Endodermal cell (in vitro differentiated cells): ENCODE results near the gene ROBO1. TPM values are rescaled to one million over a fixed set of nuclear protein-coding genes. Genes with fewer than 3 reads are reported as not detected.
A peak's percentile ranks its signal among the peaks of the same experiment; 100 is the strongest.

ENCODE experiments used
- DNase-seq: peaks from one replicate; pipeline ENCODE4 v3.0.0-alpha.2; 2017
- H3K27ac ChIP-seq: 2 replicates; pipeline ENCODE4 v1.5.1; 2013; ENCODE audit warnings: mild to moderate bottlenecking, low read depth, low read length, moderate library complexity
- H3K27me3 ChIP-seq: 2 replicates; pipeline ENCODE4 v1.6.1; 2013; ENCODE audit warnings: mild to moderate bottlenecking, low read length, moderate library complexity; ENCODE audit not compliant: insufficient read depth, control insufficient read depth, poor library complexity, severe bottlenecking
- H3K36me3 ChIP-seq: 2 replicates; pipeline ENCODE4 v1.7.0; 2013; ENCODE audit warnings: mild to moderate bottlenecking, low read length, moderate library complexity; ENCODE audit not compliant: control insufficient read depth, insufficient read depth
- H3K4me1 ChIP-seq: one replicate; pipeline ENCODE4 v1.7.0; 2013; ENCODE audit warnings: low read length; ENCODE audit not compliant: control insufficient read depth, insufficient read depth
- H3K4me3 ChIP-seq: 2 replicates; pipeline ENCODE4 v1.5.1; 2013; ENCODE audit warnings: mild to moderate bottlenecking, low read length, moderate library complexity
- H3K9ac ChIP-seq: 2 replicates; pipeline ENCODE4 v1.6.1; 2013; ENCODE audit warnings: mild to moderate bottlenecking, low read length, moderate library complexity; ENCODE audit not compliant: poor library complexity, severe bottlenecking; ENCODE audit errors: extremely low read depth
- H3K9me3 ChIP-seq: 2 replicates; pipeline ENCODE4 v1.6.1; 2013; ENCODE audit warnings: mild to moderate bottlenecking, low read length, moderate library complexity; ENCODE audit not compliant: control insufficient read depth
- H3K27ac Mint-ChIP-seq: 2 replicates; pipeline ENCODE4 v1.8.0; 2020; ENCODE audit warnings: mixed read lengths
- H3K27me3 Mint-ChIP-seq: 2 replicates; pipeline ENCODE4 v1.8.0; 2021; ENCODE audit warnings: mild to moderate bottlenecking, mixed read lengths; ENCODE audit not compliant: insufficient read depth
- H3K36me3 Mint-ChIP-seq: 2 replicates; pipeline ENCODE4 v1.8.0; 2020; ENCODE audit warnings: low read depth, mixed read lengths
- H3K4me1 Mint-ChIP-seq: 2 replicates; pipeline ENCODE4 v1.8.0; 2020; ENCODE audit warnings: mixed read lengths
- H3K4me3 Mint-ChIP-seq: 2 replicates; pipeline ENCODE4 v1.8.0; 2020; ENCODE audit warnings: mild to moderate bottlenecking, moderate library complexity, mixed read lengths
- H3K9me3 Mint-ChIP-seq: 2 replicates; pipeline ENCODE4 v1.8.0; 2020; ENCODE audit warnings: mild to moderate bottlenecking, mixed read lengths
- WGBS, 2 experiments: methylation state at CpG; one replicate each; pipeline versions ENCODE4 v1.1.5 to v1.1.7; 2013; ENCODE audit warnings: missing lambda C conversion rate in 2 of 2, mixed read lengths in 1 of 2; ENCODE audit not compliant: insufficient coverage in 1 of 2, insufficient read length in 1 of 2; 5-methylcytosine and 5-hydroxymethylcytosine counted together
- total RNA-seq, 2 donors: library from RNA; stranded (reverse); fragmentation: NEBNext Ultra II Directional in 1 of 2; extraction: Animal tissue kit (Norgen Biotek cat#: 25700) in 1 of 2; gene quantifications; 2 replicates in 1 of 2; 3 replicates in 1 of 2; pipeline ENCODE4 v1.2.1, GENCODE V29; 2021
- TF ChIP-seq, protein P1 (sequence below): fragments of 200-600 bp; sonication (generic); conservative IDR thresholded peaks from 2 replicates; pipeline ENCODE4 v1.5.0; 2021; ENCODE audit warnings: antibody characterized with exemption, mild to moderate bottlenecking

The ROBO1 gene
- total RNA-seq, 2 donors from 2014 or later, result 74.8 to 75.9 TPM

DNA sequence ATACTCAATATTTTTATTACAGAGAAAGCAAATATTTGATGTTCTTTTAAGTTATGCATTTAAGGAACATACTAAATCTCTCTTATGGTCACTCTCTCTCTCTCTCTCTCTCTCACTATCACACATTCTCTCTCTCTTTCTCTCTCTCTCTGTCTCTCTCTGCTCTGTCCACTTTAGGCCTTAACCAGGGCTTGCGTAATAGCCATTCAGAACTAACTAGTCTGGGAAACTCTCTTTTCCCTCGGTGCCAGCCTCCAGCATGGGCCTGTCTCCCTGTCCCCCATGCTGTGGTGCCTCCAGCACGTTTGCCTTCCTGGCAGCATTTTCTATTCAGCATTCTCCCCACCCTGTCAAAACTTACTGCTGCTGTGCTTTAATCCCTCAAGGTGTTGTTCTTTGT, 389.7 kb downstream of the ROBO1 start:
- Histone ChIP-seq H3K4me1 (no peaks in the 10 kb centered on the region), H3K4me3 (no peak overlapping the region), H3K9me3 (no peaks in the 10 kb centered on the region), H3K36me3 (no peaks in the 10 kb centered on the region), H3K27ac (no peak overlapping the region), H3K27me3 (no peaks in the 10 kb centered on the region), H3K9ac (no peak overlapping the region)
- no peak for DNase-seq
- Mint-ChIP-seq H3K4me3 (no peak overlapping the region), H3K27me3 (no peaks in the 10 kb centered on the region), H3K36me3 (no peaks in the 10 kb centered on the region), H3K27ac (no peak overlapping the region), H3K9me3 (no peaks in the 10 kb centered on the region), H3K4me1 (peaks cover 4% of the 10 kb centered on the region)
- 75 to 76% methylated on average over 3 of the region's 3 CpGs for WGBS, 2 experiments
- TF ChIP-seq, protein P1, sequence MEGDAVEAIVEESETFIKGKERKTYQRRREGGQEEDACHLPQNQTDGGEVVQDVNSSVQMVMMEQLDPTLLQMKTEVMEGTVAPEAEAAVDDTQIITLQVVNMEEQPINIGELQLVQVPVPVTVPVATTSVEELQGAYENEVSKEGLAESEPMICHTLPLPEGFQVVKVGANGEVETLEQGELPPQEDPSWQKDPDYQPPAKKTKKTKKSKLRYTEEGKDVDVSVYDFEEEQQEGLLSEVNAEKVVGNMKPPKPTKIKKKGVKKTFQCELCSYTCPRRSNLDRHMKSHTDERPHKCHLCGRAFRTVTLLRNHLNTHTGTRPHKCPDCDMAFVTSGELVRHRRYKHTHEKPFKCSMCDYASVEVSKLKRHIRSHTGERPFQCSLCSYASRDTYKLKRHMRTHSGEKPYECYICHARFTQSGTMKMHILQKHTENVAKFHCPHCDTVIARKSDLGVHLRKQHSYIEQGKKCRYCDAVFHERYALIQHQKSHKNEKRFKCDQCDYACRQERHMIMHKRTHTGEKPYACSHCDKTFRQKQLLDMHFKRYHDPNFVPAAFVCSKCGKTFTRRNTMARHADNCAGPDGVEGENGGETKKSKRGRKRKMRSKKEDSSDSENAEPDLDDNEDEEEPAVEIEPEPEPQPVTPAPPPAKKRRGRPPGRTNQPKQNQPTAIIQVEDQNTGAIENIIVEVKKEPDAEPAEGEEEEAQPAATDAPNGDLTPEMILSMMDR, result no peak

DNA sequence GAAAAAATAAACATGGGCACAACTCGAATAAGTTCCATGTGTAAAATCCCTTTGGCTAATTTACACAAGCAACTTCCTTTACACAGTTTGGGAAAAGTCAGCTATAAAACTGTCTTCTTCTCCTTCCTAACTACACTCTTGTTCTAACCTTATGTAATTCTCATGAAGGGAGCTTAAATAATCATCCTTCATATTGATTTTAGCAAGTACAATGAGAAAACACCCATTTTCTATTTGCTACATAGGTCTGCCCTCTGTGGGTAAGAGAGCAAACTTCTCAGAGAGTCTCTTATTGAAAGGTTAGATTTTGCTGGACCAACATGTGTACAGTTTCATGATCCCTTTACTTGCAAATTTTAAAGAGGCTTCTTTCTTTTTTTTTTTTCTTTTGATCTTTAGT, 398.5 kb downstream of the ROBO1 start:
- Histone ChIP-seq H3K36me3 (no peaks in the 10 kb centered on the region), H3K27ac (no peak overlapping the region), H3K9ac (no peak overlapping the region), H3K4me3 (no peak overlapping the region), H3K27me3 (no peaks in the 10 kb centered on the region), H3K4me1 (peaks cover 4% of the 10 kb centered on the region), H3K9me3 (peaks cover 9% of the 10 kb centered on the region)
- TF ChIP-seq, protein P1, result peak; percentile 62
- DNase-seq, result no peak
- no peaks in the 10 kb centered on the region for H3K27me3 Mint-ChIP-seq
- no peaks in the 10 kb centered on the region for H3K36me3 Mint-ChIP-seq
- H3K9me3 Mint-ChIP-seq, result peaks cover 16% of the 10 kb centered on the region
- 83% methylated on average over 1 of the region's 1 CpG for WGBS, 2 experiments
- no peak overlapping the region for H3K27ac Mint-ChIP-seq
- no peak overlapping the region for H3K4me3 Mint-ChIP-seq
- H3K4me1 Mint-ChIP-seq, result peaks cover 12% of the 10 kb centered on the region

DNA sequence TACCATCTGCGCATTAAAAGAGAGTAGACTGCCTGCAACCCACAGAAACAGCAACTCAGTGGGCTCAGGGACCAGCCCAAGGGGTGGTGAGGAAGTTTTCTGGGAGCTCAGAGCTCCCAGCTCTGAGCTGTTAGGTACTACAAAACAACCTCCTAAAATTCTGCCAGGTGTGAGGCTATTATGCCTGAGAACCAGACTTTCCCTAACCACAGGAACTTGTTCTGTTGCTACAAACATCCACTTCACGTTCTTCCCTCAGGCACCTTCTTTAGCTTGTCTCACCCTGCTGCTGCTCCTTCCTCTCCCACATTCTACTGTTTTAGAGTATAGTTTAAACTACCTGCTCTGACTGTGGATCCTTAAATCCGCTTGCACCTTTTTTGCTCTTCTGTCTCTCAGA, 399.4 kb downstream of the ROBO1 start:
- Histone ChIP-seq H3K9ac (no peak overlapping the region), H3K36me3 (no peaks in the 10 kb centered on the region), H3K4me3 (no peak overlapping the region), H3K27me3 (no peaks in the 10 kb centered on the region), H3K9me3 (peaks cover 9% of the 10 kb centered on the region), H3K4me1 (peaks cover 4% of the 10 kb centered on the region), H3K27ac (no peak overlapping the region)
- DNase-seq, result no peak
- 86 to 94% methylated on average over 2 to 3 of the region's 3 CpGs for WGBS, 2 experiments
- Mint-ChIP-seq H3K27ac (no peak overlapping the region), H3K27me3 (no peaks in the 10 kb centered on the region), H3K4me1 (peaks cover 12% of the 10 kb centered on the region), H3K4me3 (no peak overlapping the region), H3K36me3 (no peaks in the 10 kb centered on the region), H3K9me3 (peaks cover 16% of the 10 kb centered on the region)
- TF ChIP-seq, protein P1, result no peak
